K562 (cell line): ENCODE results near the gene PM20D1. TPM values are rescaled to one million over a fixed set of nuclear protein-coding genes. Genes with fewer than 3 reads are reported as not detected.
"Not testable (repeated sequence)": the region's sequence is repeated elsewhere in the genome, so short reads cannot be mapped to it uniquely, and the experiment has no call there.

Experiments used
- ATAC-seq: fragments of 200-7000 bp; cut with Tn5 transposase; 3 replicates; pipeline ENCODE4 v1.9.1; 2020; ENCODE audit warnings: moderate library complexity
- BruUV-seq: library from RNA; stranded (reverse); fragments of 400-500 nt; replicated peaks from 2 replicates; lab custom pipeline; 2021; lab: Mats Ljungman, UMichigan
- CTCF ChIA-PET: fragments of 300-600 bp; formaldehyde crosslinking; extraction: SDS; loops from one replicate; lab custom pipeline; 2021; ENCODE audit warnings: low intra/inter-chr PET ratio; lab: Yijun Ruan, JAX
- POLR2A ChIA-PET: fragments of 300-600, 350-650 bp; sonication (Branson Sonifier 250); formaldehyde crosslinking; extraction: SDS; loops from one replicate; lab custom pipeline; 2021; ENCODE audit warnings: antibody characterized with exemption, inconsistent platforms; lab: Yijun Ruan, JAX
- DNase-seq, 4 experiments: peaks; one replicate each; pipeline versions ENCODE4 v3.0.0 to v3.0.0-alpha.2; 2011 to 2018; ENCODE audit warnings: low spot score in 3 of 4, mixed read lengths in 3 of 4; ENCODE audit errors: extremely low read depth in 1 of 4
- FAIRE-seq: peaks from 2 replicates; lab custom pipeline; 2011; peaks lifted over from hg19 to GRCh38; lab: Jason Lieb, UNC
- H2AFZ ChIP-seq: 2 replicates; pipeline ENCODE4 v1.6.0; 2011; ENCODE audit warnings: low read depth, low read length, control low read depth, inconsistent platforms
- H3K27ac ChIP-seq: fragments of 200-600 bp; 3 replicates; pipeline ENCODE4 v1.8.0; 2011; ENCODE audit warnings: low read depth, mild to moderate bottlenecking, control low read depth, inconsistent platforms, low read length, moderate library complexity, mixed read lengths; ENCODE audit errors: extremely low read depth
- H3K27me3 ChIP-seq, 2 experiments: fragments of 300-600 bp in 1 of 2; 2 replicates in 1 of 2; 3 replicates in 1 of 2; pipeline versions ENCODE4 v1.6.0 to v1.8.0; 2011; ENCODE audit warnings: inconsistent platforms in 2 of 2, low read length in 2 of 2, mild to moderate bottlenecking in 1 of 2, mixed read lengths in 1 of 2, moderate library complexity in 1 of 2; ENCODE audit not compliant: control insufficient read depth in 2 of 2, insufficient read depth in 2 of 2
- H3K36me3 ChIP-seq: fragments of 300-600 bp; 3 replicates; pipeline ENCODE4 v1.8.0; 2011; ENCODE audit warnings: mild to moderate bottlenecking, low read length, inconsistent platforms; ENCODE audit not compliant: control insufficient read depth, insufficient read depth
- H3K4me1 ChIP-seq, 2 experiments: fragments of 200-600 bp in 1 of 2; replicated peaks in 1 of 2; 2 replicates in 1 of 2; 3 replicates in 1 of 2; pipeline versions ENCODE4 v1.5.1 to v1.8.0; 2011; ENCODE audit warnings: inconsistent platforms in 2 of 2, low read length in 2 of 2, mild to moderate bottlenecking in 1 of 2, mixed read lengths in 1 of 2, moderate library complexity in 1 of 2; ENCODE audit not compliant: control insufficient read depth in 2 of 2, insufficient read depth in 2 of 2
- H3K4me2 ChIP-seq: 2 replicates; pipeline ENCODE4 v1.6.1; 2011; ENCODE audit warnings: low read length, control low read depth, inconsistent platforms, mixed read lengths; ENCODE audit not compliant: insufficient read depth
- H3K4me3 ChIP-seq: fragments of 200-600 bp; sonication (generic), shearing (Covaris generic); 2 replicates; pipeline ENCODE4 v1.5.1; 2016; ENCODE audit warnings: control low read depth, inconsistent platforms
- H3K79me2 ChIP-seq: fragments of 200-600 bp; 3 replicates; pipeline ENCODE4 v1.8.0; 2011; ENCODE audit warnings: low read length, inconsistent platforms; ENCODE audit not compliant: control insufficient read depth, insufficient read depth
- H3K9ac ChIP-seq, 2 experiments: 2 replicates each; pipeline versions ENCODE4 v1.6.0 to v1.6.1; 2011; ENCODE audit warnings: low read depth in 2 of 2, low read length in 2 of 2, control low read depth in 1 of 2, inconsistent platforms in 1 of 2, mild to moderate bottlenecking in 1 of 2, mixed read lengths in 1 of 2; ENCODE audit not compliant: insufficient read depth in 1 of 2
- H3K9me1 ChIP-seq: one replicate; pipeline ENCODE4 v1.6.0; 2011; ENCODE audit warnings: inconsistent platforms, mild to moderate bottlenecking, low read length, moderate library complexity; ENCODE audit not compliant: control insufficient read depth, insufficient read depth
- H3K9me3 ChIP-seq: replicated peaks from 2 replicates; pipeline ENCODE4 v1.5.1; 2011; ENCODE audit warnings: low read depth, low read length, inconsistent platforms; ENCODE audit not compliant: control insufficient read depth, insufficient read depth
- H4K20me1 ChIP-seq: replicated peaks from 2 replicates; pipeline ENCODE4 v1.6.1; 2011; ENCODE audit warnings: low read length, inconsistent platforms, mixed read lengths; ENCODE audit not compliant: control insufficient read depth, insufficient read depth
- CHCHD3 ChIP-seq: fragments of 250-450 bp; sonication (Bioruptor Pico); IDR thresholded peaks from 2 replicates; pipeline ENCODE4 v2.1.2; 2022; ENCODE audit warnings: mild to moderate bottlenecking
- GMEB1 ChIP-seq: fragments of 250-450 bp; sonication (Bioruptor Pico); IDR thresholded peaks from 2 replicates; pipeline ENCODE4 v1.4.0; 2020; ENCODE audit warnings: mild to moderate bottlenecking
- HDAC1 ChIP-seq, 2 experiments: fragments of 450-650 bp; IDR thresholded peaks; 2 replicates each; pipeline ENCODE4 v1.6.1; 2016 to 2017; ENCODE audit warnings: inconsistent platforms in 1 of 2, mild to moderate bottlenecking in 1 of 2, moderate library complexity in 1 of 2
- PCBP2 ChIP-seq: fragments of 200-400 bp; formaldehyde crosslinking; IDR thresholded peaks from 2 replicates; pipeline ENCODE4 v1.6.1; 2018; ENCODE audit warnings: low read length, low read depth, mild to moderate bottlenecking, moderate library complexity; ENCODE audit not compliant: poor library complexity, severe bottlenecking
- PHTF2 ChIP-seq: fragments of 250-450 bp; sonication (Bioruptor Pico); IDR thresholded peaks from 2 replicates; pipeline ENCODE4 v1.5.0; 2021; ENCODE audit warnings: mild to moderate bottlenecking
- PREB ChIP-seq: sonication (generic); formaldehyde crosslinking; IDR thresholded peaks from 2 replicates; pipeline ENCODE4 v1.8.1; 2023; ENCODE audit warnings: mild to moderate bottlenecking, missing genetic modification reagents
- RFX1 ChIP-seq: fragments of 450-650 bp; IDR thresholded peaks from 2 replicates; pipeline ENCODE4 v1.6.1; 2016; ENCODE audit warnings: mild to moderate bottlenecking, moderate library complexity
- SMAD3 ChIP-seq: fragments of 450-650 bp; formaldehyde crosslinking; conservative IDR thresholded peaks from 2 replicates; pipeline ENCODE4 v1.4.0; 2020; ENCODE audit warnings: mild to moderate bottlenecking
- TRIM28 ChIP-seq: fragments of 450-650 bp; IDR thresholded peaks from 2 replicates; pipeline ENCODE4 v1.6.1; 2017
- ZBTB8A ChIP-seq: fragments of 450-650 bp; IDR thresholded peaks from 2 replicates; pipeline ENCODE4 v1.6.1; 2018; ENCODE audit warnings: mild to moderate bottlenecking, moderate library complexity; ENCODE audit not compliant: partially characterized antibody
- ZNF512 ChIP-seq: IDR thresholded peaks from 2 replicates; pipeline ENCODE4 v1.6.1; 2016; ENCODE audit warnings: missing genetic modification characterization, missing compliant biosample characterization
- ZNF589 ChIP-seq: fragments of 200-800 bp; sonication (Bioruptor generic); IDR thresholded peaks from 2 replicates; pipeline ENCODE4 v1.6.1; 2016; ENCODE audit warnings: low read depth, missing genetic modification characterization, missing compliant biosample characterization
- ZNF830 ChIP-seq: fragments of 250-450 bp; sonication (Bioruptor Pico); IDR thresholded peaks from 2 replicates; pipeline ENCODE4 v1.5.0; 2021; ENCODE audit warnings: mild to moderate bottlenecking
- WGBS: fragments of 100-300 bp; shearing (Covaris generic); methylation state at CpG from one replicate; pipeline ENCODE4 v1.1.6; 2016; ENCODE audit warnings: low coverage, mixed read lengths; ENCODE audit not compliant: insufficient coverage; ENCODE audit errors: missing lambda C conversion rate; 5-methylcytosine and 5-hydroxymethylcytosine counted together
- in situ Hi-C: fragments of 300-500 bp; cut with MboI; formaldehyde crosslinking; loops from 4 replicates; pipeline ENCODE4 v1.15.0; 2018; ENCODE audit warnings: inconsistent platforms, mixed read lengths
- intact Hi-C: fragments of 100-400 bp; cut with micrococcal nuclease; formaldehyde crosslinking; loops from 2 replicates; pipeline ENCODE4 v1.14.2; 2022
- polyA plus RNA-seq, 8 experiments: library from polyadenylated mRNA; depleted of rRNA in 4 of 8; stranded (reverse) in 5 of 8; unstranded in 3 of 8; fragments of >200 nt; fragmentation: Nextera tagmentation in 2 of 8; fragmentation: Illumina TruSeq in 1 of 8; extraction: Ambion mirVana in 2 of 8; extraction: Trizol in 1 of 8; gene quantifications; 2 replicates each; pipeline versions ENCODE4 v1.2.1 to v1.2.3, GENCODE V29; 2011 to 2014; ENCODE audit warnings: inconsistent platforms in 1 of 8, missing spikeins in 1 of 8
- total RNA-seq, 7 experiments: library from RNA; depleted of rRNA in 6 of 7; stranded (reverse); fragments of >200 nt in 6 of 7; fragmentation: Illumina TruSeq in 2 of 7; extraction: Trizol in 2 of 7; gene quantifications; 2 replicates each; pipeline versions ENCODE4 v1.2.1 to v1.2.3, GENCODE V29; 2011 to 2021; ENCODE audit warnings: low replicate concordance in 1 of 7

The PM20D1 gene
- total and polyA plus RNA-seq, 9 of the 15 experiments (the other 6 are each of a cell fraction or from before 2014, with no cell fraction given), result not detected

GRCh38 chr1:205896351-205896750 is 46.4 kb upstream of the PM20D1 start:
- TF ChIP-seq ZNF589 (no peak), ZNF512 (tag) (peak; percentile 55; the same call in 1 of the 2 replicates), RFX1 (no peak), HDAC1 (IDR thresholded peaks at IDR 0.05) (no peak), ZBTB8A (no peak), PCBP2 (peak; percentile 23), GMEB1 (CRISPR knock-in tag) (no peak), TRIM28 (no peak), PREB (CRISPR knock-in tag) (no peak), SMAD3 (CRISPR knock-in tag) (no peak), ZNF830 (CRISPR knock-in tag) (no peak), PHTF2 (CRISPR knock-in tag) (no peak), CHCHD3 (CRISPR knock-in tag) (no peak)
- TF ChIP-seq, all 486 proteins: peak for 2
- Histone ChIP-seq H3K4me1 (no peaks in the 10 kb centered on the region), H3K27me3 (no peaks in the 10 kb centered on the region; a peak in 1 of 5 replicates), H3K9ac (no peak overlapping the region), H3K27ac (no peak overlapping the region), H3K36me3 (no peaks in the 10 kb centered on the region), H2AFZ (no peak overlapping the region), H3K4me3 (no peak overlapping the region), H3K9me1 (no peaks in the 10 kb centered on the region), H3K4me2 (no peak overlapping the region), H3K79me2 (no peaks in the 10 kb centered on the region), H4K20me1 (no peaks in the 10 kb centered on the region), H3K9me3 (no peaks in the 10 kb centered on the region; the same call in 1 of the 2 replicates)
- 0% methylated on average over 1 of the region's 1 CpG for WGBS
- no TSS peak for BruUV-seq
- in situ Hi-C loops, result no loop called here
- DNase-seq (no peak), FAIRE-seq (no peak), ATAC-seq (no peak)
- ChIA-PET CTCF (no interaction called here), POLR2A (interaction anchor here (0.7 kb wide), 1 partner anchor 12 kb away, joined by 3 read pairs; no protein-coding TSS in a partner anchor)
- intact Hi-C loops, result no loop called here

- H3K36me3 ChIP-seq, DNase-seq, FAIRE-seq, H3K79me2 ChIP-seq, H4K20me1 ChIP-seq, BruUV-seq, intact Hi-C loops, H3K9ac ChIP-seq, in situ Hi-C loops, H3K4me2 ChIP-seq, H3K4me3 ChIP-seq, H3K9me1 ChIP-seq, CTCF ChIA-PET, POLR2A ChIA-PET, H3K9me3 ChIP-seq, H3K4me1 ChIP-seq, H3K27me3 ChIP-seq, ATAC-seq, H3K27ac ChIP-seq, H2AFZ ChIP-seq: not testable (repeated sequence)
- WGBS, result 2% methylated on average over 3 of the region's 3 CpGs
Measured at GRCh38 chr1:205894119-205894518, 44.2 kb upstream of the PM20D1 start.
